ENCODE results near the gene HS3ST2.

GRCh38 chr16:22770866-22771265, 43.1 kb upstream of the HS3ST2 start:
- no peak for TF ChIP-seq ZNF133 (tag by site-specific recombination; IDR thresholded peaks at IDR 0.05)
- TF ChIP-seq ZNF416 (tag by site-specific recombination; IDR thresholded peaks at IDR 0.05), result no peak
- no peak for TF ChIP-seq ZNF704 (tag by site-specific recombination; IDR thresholded peaks at IDR 0.05)
- TF ChIP-seq CTCF (tag by site-specific recombination; IDR thresholded peaks at IDR 0.05), result no peak
- TF ChIP-seq ZNF555 (tag by site-specific recombination; conservative IDR thresholded peaks at IDR 0.05), result no peak
- TF ChIP-seq ZNF280D (tag by site-specific recombination; IDR thresholded peaks at IDR 0.05), result no peak
- TF ChIP-seq PRDM4 (tag by site-specific recombination; IDR thresholded peaks at IDR 0.05), result no peak
- no peak for TF ChIP-seq ZNF571 (tag by site-specific recombination; IDR thresholded peaks at IDR 0.05)
